ENCODE measurements around the gene POSTN.

Gene POSTN, protein sequence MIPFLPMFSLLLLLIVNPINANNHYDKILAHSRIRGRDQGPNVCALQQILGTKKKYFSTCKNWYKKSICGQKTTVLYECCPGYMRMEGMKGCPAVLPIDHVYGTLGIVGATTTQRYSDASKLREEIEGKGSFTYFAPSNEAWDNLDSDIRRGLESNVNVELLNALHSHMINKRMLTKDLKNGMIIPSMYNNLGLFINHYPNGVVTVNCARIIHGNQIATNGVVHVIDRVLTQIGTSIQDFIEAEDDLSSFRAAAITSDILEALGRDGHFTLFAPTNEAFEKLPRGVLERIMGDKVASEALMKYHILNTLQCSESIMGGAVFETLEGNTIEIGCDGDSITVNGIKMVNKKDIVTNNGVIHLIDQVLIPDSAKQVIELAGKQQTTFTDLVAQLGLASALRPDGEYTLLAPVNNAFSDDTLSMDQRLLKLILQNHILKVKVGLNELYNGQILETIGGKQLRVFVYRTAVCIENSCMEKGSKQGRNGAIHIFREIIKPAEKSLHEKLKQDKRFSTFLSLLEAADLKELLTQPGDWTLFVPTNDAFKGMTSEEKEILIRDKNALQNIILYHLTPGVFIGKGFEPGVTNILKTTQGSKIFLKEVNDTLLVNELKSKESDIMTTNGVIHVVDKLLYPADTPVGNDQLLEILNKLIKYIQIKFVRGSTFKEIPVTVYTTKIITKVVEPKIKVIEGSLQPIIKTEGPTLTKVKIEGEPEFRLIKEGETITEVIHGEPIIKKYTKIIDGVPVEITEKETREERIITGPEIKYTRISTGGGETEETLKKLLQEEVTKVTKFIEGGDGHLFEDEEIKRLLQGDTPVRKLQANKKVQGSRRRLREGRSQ

DNA sequence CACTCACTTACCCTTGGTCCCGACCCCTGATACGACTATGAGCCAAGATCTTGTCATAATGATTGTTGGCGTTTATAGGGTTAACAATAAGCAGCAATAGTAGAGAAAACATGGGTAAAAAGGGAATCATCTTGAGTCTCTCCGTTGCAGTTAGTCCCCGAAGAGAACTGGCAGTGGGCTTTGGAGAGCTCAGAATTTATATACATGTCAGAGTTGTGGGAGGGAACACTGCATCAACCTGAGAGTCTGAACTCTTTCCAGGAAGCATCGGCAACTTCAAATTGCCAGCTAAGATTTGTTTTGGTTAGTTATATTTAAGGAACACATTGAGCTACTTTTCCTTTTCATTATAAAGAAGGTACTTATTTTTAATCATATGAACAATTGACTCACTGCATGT lies at the start of gene POSTN:
TSS of gene POSTN (minus strand) at position 172 of the 400 bp plus-strand sequence. CDS start at position 130, 42 bp downstream.
- no peak for DNase-seq

DNA sequence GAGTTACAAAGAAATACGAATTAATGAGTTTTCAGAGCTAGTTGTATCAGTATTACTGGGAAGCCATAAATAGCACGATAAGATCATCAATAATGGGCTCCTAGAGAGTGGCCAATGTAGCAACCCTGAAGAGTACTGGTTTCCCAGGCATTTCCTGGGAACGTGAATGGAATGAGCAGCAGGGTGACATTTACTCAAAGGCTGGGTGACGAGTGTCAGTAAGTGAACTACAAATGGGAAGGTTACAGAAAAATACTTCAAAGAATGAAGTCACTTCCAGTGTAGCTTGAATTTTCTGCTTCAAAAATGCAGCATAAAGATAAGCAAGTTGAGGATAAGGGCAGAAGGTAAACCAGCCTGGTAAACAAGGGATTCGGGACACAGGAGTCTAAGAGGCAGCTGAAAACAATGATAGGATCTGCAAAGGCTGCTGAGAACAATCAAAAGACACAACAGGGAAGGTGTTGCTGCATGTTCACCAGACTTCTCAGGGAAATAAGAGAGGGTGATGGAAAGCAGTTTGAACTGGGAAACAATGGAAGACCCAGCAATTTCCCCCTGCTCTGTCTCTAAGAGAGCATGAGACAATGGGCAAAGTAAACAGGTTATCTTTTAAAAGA lies 48.6 kb upstream of the POSTN start:
- no peak for DNase-seq

DNA sequence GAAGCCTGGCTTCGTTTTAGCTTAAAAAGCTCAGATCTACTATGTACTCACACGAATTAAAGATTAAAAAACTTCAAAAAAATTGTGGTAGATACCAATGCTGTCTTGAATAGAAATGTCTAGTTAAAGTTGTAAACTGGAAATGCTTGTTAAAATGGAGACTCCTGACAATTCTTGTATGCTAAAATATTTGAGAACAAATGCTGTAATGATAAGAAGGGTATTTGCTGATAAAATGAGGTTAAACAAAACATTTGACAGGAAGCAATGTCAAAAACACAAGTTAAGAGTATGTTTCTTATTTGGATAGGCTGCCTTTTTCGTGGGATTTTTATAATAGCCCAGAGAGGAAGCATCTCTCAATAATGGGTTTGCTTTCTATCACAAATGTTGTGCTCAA lies 48.0 kb upstream of the POSTN start:
- no peak for DNase-seq

DNA sequence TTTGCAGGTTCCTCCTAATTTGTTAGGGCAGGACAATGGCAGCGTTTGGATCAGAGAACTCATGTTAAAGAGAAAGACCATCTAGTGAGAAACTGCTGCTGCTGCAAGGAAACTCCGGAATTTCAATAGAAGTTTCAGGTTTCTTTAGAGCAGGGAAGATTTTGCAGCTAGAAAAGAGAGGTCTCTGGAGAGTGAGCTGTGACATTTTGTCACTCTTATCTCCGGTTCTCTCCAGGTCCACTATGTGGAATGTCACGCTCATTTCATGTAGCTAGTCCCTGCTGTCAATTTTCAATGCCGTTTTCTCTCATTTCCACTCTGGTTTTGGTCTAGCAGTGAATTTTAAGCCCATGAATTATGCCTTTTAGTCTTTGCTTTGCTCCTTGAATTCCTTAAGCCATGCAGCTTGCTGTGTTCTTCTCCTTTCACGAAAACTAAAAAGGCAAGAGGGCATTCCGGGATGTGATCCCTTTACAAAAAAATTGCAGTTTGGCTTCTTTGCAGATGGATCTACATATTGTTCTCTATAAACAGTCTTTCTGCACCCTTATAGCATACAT lies 46.7 kb upstream of the POSTN start:
- no peak for DNase-seq

DNA sequence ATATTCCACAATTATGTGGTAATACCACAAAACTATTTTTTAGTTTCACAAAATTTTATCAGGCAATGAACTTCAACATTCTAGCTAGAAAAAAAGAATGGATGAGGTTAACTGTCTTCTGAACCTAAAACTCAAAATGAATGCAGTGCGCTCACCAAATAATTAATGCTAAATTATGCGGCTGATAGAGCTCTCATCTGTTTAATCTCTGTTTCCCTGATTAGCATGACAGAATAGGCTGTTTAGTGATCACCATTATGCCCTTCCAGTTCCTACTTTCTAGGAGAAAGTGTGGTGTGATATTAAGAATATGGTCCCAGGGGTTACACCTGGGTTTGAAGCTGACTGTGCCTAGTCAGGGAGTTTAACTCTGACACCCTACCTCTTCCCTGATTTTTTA lies 42.8 kb upstream of the POSTN start:
- DNase-seq, result no peak

DNA sequence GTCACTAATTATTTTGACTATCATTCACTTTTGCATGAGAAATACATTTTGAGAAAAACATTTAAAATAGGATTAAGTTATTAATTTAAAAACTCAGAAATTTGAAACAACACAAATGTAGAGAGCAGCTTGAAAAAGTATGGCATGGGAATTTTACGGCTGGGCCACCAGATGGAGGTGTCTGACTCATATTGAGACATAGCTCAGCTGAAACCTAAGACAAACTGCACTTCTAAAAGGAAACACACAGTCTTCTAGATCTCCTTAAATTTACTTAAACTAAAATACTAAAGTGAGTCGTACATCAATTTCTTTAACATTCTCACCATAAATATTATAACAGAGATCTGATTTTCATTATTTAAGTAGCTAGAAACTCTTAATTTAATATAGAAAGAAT lies 41.9 kb upstream of the POSTN start:
- no peak for DNase-seq

DNA sequence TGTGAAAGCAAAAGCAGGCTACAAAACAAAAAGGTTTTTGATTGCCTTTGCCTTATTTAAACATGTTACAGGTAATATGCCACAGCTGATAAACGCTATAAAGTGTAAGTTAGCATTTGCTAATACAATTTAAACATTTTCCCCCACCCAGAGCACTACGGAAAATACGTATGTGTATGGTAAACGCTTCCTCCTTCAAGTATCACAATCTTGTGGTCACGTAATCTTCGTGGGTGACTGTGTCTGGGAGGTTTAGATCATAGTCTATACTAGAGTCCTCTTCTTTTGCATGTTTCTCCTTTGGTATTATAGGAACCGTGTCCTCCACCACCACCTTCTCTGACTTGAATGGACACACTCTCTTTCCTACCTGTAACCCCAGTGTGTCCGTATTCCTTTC lies 38.1 kb upstream of the POSTN start:
- DNase-seq, result no peak

DNA sequence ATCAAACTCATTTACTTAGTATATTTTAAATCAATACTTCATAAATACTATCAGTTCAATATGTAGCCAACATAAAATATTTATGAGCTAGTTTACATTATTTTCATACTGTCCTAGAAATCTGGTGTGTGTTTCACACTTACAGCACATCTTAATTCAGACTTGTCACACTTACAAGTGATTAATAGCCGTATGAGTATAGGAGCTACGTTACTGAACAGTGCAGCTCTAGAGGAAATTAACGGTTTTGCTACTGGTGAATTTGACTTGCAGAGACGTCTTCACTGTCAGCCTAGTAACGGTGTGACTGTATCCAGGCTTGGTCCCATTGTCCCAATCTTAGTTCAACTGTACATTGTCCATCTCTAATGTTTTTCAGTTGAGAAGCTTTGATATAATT lies 33.7 kb upstream of the POSTN start:
- no peak for DNase-seq

DNA sequence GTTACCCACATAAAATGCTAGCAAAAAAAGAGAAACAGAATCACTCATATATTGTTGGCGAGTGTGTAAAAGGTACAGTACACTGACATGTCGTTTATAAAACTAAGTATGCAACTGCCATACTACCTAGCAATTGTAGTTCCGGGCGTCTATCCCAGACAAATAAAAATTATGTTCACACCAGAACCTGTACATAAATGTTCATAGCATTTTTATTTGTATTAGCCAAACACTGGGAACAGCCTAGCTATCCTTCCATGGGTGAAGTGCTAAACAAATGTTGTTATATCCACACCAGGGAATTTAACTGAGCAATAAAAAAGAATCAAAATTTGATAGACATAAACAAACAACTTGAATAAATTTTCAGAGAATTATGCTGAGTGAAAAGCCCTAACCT lies 28.9 kb upstream of the POSTN start:
- no peak for DNase-seq

DNA sequence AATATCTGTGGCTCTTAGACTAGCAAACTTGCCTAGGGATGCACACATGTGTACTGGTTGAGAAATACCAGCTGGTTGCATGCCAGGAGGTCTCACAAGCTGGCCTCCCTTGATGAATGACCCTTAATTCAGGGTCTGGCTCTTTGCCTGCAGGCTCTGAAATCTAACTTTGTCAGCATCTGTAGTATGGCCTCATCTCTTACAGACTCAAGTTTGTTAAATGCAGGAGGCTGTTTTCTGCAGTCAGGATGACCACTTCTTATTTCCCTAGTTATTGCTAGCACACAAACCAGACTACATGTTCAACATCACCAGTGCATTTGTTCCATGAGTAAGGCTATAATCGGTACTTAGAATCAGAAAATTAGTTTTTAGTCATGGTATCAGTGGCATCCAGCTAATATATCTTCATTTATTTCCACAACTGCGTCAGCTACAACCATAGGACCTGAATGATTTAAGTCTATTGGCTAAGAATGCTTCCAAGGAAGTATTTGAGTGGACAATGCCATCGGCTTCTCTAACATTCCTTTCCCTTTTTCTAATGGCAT lies 23.3 kb upstream of the POSTN start:
- DNase-seq, result no peak

DNA sequence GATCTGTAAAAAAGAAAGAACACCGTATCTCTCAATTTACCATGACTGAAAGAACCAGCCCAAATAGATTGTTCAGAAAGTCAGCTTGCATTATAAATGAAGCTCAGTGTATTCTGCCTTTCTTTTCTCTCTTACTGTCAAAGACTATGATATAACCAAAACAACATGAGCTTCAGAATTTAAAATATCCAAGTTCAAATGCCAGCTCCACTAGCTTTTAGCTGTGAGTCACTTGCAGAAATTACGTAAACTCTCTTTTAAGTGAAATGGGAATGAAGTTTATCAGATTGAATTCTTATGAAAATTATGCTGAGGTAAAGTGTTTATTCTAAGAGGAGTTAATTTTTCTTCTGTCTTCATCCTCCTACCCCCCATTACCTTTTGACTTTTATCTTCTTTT lies 20.0 kb upstream of the POSTN start:
- no peak for DNase-seq

DNA sequence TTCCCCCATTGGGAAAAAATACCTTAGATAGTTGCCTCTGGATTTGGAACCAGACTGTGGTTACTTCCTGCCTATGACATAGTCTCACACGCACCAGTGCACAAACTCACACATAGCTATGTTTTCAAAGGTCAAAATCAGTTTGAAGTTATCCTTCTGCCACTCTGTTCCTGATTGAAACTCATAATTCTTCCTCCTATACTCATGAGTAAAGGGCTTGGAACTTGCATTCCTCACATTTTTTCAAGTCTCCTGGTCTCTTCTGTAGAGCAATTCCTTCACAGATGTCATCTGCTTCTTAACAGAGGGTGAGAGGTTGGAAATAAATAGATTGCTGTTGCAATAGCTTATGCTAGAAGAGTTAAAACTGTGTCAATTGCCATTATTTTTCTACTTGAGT lies 18.6 kb upstream of the POSTN start:
- DNase-seq, result no peak

DNA sequence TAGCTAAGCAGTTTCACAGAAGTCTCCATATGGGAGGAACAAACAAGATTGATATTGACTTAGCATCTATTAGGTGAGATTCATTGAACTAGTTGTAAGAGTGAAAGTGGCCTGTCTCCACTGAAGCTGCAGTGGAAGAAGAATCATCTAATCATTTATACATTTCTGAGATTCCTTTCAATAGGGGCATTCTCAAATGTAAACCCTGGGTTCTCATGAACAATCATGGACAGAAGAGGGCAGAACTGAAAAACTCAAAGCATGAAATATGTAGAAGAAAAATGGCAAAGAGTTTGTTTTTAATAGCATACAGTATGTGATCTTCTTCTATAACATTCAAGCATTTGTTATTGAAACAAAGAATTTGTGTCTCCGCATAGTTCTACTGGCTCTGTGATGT lies 17.6 kb upstream of the POSTN start:
- no peak for DNase-seq

DNA sequence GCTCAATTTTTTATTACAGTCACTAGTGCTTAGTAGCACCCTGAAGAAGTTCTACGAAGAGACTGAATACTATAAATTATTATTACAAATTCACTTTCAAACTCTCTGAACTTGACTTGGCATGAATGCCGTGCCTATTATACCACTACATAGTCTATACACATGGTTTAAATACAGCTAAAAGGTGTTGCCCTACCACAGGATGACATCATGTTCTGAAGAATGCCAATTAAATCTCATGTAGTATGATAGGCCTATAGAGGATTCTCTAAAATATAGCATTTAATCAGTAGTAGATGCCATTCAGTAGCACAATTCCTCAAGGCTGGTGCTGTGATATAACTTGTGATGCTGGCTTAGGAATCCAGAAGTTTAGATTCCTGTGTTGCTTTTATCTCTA lies 16.7 kb upstream of the POSTN start:
- no peak for DNase-seq

DNA sequence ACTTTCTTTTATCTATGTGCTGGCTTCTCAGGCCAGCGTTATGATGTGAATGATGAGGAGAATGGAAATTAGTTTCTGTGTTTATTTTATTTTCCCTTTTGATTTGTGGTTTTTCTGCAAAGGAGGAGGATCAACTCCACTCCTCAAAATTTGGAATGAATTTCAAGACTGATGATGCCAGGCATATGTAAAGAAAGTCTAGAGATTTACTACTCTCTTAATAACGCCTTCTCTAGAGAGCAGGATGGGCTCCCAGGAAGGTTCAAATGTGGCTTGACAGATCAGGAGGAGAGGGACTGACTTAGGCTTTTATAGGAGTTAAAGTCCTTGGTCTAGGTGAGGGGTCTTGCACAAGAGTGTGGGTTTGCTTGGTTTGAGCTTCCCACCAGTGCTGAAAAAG lies 15.1 kb upstream of the POSTN start:
- no peak for DNase-seq

DNA sequence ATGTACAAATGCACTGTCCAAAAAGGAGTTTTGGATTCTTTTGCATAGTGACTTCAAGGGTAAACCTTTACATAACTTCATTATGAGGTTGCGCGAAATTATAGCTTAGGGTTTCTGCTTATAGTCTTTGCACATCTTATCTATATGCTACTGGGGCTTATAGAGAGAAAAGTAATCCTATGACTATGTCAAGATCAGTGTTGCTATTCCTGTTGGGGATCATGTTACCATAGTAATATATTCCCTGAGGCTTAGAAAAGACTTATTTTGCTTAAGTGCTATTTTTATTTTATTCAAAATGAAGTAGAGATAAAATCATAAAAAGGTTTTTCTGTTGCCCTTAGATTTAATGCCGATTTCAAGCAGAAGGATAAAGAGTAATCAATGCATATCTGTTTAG lies 14.7 kb upstream of the POSTN start:
- DNase-seq, result no peak

DNA sequence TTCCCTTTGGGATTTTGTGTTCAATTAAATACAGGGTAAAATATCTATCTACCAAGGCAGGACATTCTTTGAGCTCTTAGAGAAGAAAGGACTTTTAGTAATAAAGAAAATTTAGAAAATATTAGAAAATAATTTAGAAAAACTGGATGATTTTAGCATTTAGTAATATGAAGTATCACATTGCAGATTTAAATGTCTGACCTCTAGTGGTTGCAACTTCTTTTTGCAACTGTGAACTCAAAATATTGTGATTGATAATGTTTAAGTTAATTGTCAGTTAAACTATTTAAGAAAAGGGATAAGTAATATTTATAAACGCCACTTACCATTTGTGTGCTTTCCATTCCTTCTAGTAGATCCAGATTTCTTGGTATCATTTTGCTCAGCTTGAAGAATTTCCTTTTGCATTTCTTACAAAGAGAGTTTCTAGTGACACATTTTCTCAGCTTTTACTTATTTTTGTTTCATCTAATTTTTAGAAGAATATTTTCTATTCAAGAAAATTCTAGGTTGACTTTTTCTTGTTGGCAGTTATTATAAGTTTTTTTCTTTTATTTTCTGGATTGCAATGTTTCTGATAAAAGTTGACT lies 10.3 kb upstream of the POSTN start:
- DNase-seq, result no peak

DNA sequence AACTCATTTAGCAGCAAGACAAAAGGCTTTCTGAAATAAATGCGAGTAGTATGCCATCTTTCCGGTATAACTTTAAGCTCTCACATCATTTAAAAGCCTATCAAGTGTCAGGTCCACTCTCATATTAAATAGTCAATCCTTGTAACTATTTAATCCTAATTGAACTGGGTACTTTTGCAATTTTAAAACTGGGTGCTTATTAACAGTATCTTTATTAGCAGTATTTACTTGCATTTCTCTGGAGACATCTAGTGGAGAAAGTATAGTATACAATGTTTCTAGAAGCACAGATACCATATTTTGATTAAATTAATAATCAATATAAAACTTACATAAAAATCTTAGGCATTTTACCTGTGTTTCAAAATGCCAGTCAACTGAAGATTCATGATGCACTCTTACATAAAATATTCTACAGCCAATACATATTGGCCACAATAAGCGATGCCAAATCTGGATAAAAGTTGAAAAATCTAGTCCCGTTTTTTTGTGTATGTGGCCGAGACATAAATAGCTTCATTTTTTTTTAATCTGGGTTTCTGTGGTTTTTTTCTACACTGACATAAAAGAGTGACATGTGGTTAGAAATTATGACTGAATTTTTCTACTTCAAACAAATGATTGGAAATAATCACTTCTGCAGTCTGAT lies 4.3 kb upstream of the POSTN start:
- DNase-seq, result no peak

DNA sequence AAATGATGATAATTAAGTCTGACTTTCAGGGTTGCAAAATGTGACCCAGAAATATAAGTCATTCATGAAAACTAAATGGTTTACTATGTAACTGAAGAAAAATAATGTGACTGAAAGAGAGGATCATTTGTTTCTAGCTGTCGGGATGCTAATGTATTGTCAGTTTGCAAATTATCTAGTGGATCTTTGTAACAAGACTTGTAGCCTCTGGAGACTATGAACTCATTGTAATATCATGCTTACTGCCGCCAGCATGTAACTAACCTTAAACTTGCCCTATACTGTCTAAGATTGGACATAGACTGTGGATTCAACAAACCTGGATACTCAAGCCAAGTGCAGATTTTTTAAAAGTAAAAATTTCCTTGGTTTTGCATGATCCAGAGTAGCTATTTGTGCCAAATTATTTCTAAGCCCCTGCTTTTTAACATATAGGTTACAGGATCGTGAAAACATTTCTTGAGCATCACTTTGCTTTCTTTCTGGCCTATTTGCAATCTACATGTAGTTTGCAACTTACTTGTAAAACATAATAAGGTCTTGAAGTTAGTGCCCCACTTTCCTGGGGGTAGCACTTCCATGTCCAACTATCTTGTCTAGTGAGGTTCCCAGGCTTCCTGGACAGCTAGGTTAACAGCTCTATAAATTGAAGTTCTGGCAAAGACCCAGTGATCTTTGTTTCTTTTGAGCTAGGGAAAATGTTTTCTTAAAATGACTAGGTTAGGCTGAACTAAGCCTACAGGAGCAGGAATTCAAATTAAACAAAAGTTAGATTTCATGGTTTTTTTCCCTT lies 3.3 kb upstream of the POSTN start:
- no peak for DNase-seq

DNA sequence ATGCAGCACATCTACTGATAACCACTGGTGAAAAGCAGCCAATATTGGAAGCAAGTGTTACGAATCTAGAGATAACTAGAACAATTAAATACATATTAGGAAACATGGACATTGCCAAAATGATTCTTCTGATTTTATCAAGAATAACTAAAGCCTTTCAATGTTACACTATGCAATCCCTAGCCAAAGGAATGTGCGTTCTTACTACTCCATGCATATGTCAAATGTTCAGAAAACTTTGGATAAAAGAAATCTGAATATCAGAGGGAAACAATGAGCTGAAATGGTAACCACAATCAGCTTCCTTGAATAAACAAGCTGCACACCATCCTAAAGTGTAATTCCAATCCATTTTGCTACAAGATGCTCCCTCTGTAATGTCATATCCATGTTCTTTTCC lies 951 bp upstream of the POSTN start:
- no peak for DNase-seq

DNA sequence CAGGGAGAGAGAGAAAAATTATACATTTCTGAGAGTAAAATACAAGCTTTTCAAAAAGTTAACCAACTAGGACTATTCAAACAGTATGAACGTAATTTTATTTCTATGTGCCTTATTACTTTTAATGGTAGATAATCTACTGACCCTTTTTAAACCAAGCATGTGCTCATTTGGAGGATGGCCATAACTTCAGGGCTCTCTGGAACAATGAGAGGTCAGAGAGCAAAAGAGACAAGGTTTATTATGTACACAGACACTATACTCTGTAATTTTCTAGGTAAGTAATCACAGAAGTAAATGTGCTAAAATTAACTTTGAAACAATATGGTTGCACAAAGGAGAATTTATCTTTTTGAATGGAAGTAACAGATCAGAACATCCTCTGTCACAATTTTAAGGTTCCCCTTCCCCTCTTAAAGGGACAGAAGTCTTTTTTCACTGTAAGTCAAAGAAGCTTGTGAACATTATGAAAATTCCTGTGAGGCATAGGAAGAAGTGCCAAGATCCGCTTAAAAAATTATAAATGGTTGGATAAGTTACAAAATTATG lies 1.0 kb downstream of the POSTN start:
- no peak for DNase-seq

Measured in stimulated activated CD4-positive, alpha-beta T cell treated with anti-CD3 and anti-CD28 coated beads, Interleukin-4, amount 100 ng/mL, for 4 hours (primary cell).